H9 (cell line): Measurements from ENCODE around the gene FRMPD1. TPM values are rescaled to one million over a fixed set of nuclear protein-coding genes. Genes with fewer than 3 reads are reported as not detected.

Experiments used
- DNase-seq: peaks from one replicate; pipeline ENCODE4 v3.0.0-alpha.2; 2017
- H2AFZ ChIP-seq: one replicate; pipeline ENCODE4 v1.6.1; 2013; ENCODE audit warnings: mild to moderate bottlenecking, low read length, control low read depth, moderate library complexity
- H2AK5ac ChIP-seq: 2 replicates; pipeline ENCODE4 v1.6.1; 2013; ENCODE audit warnings: low read length, control low read depth, mixed read lengths; ENCODE audit not compliant: insufficient read length
- H2BK120ac ChIP-seq: one replicate; pipeline ENCODE4 v1.6.1; 2013; ENCODE audit warnings: low read depth, mild to moderate bottlenecking, low read length, control low read depth, inconsistent platforms; ENCODE audit not compliant: poor library complexity, severe bottlenecking
- H2BK12ac ChIP-seq: 2 replicates; pipeline ENCODE4 v1.6.1; 2013; ENCODE audit warnings: low read length, control low read depth, mixed read lengths, low read depth; ENCODE audit not compliant: insufficient read length
- H2BK15ac ChIP-seq: 2 replicates; pipeline ENCODE4 v1.6.1; 2013; ENCODE audit warnings: low read depth, low read length, control low read depth
- H2BK20ac ChIP-seq: one replicate; pipeline ENCODE4 v1.6.1; 2013; ENCODE audit warnings: low read depth, mild to moderate bottlenecking, low read length, control low read depth, inconsistent platforms; ENCODE audit not compliant: poor library complexity, severe bottlenecking
- H2BK5ac ChIP-seq: 2 replicates; pipeline ENCODE4 v1.6.1; 2013; ENCODE audit warnings: low read length, control low read depth, mixed read lengths; ENCODE audit not compliant: insufficient read length
- H3K14ac ChIP-seq: 2 replicates; pipeline ENCODE4 v1.6.1; 2013; ENCODE audit warnings: low read length, control low read depth; ENCODE audit not compliant: insufficient read depth
- H3K18ac ChIP-seq: 2 replicates; pipeline ENCODE4 v1.6.1; 2013; ENCODE audit warnings: low read depth, mild to moderate bottlenecking, mixed read lengths, low read length, control low read depth; ENCODE audit not compliant: insufficient read length
- H3K23ac ChIP-seq: 2 replicates; pipeline ENCODE4 v1.6.1; 2013; ENCODE audit warnings: low read length, control low read depth, mixed read lengths, low read depth; ENCODE audit not compliant: insufficient read length
- H3K23me2 ChIP-seq: 2 replicates; pipeline ENCODE4 v1.6.1; 2013; ENCODE audit warnings: low read depth, mild to moderate bottlenecking, mixed read lengths, low read length, control low read depth; ENCODE audit not compliant: insufficient read length, poor library complexity, severe bottlenecking
- H3K27ac ChIP-seq: 2 replicates; pipeline ENCODE4 v1.5.1; 2013; ENCODE audit warnings: low read length, control low read depth, mixed read lengths, low read depth; ENCODE audit not compliant: insufficient read length
- H3K27me3 ChIP-seq: 2 replicates; pipeline ENCODE4 v1.6.1; 2013; ENCODE audit warnings: low read length, control low read depth, inconsistent platforms; ENCODE audit not compliant: insufficient read depth
- H3K4ac ChIP-seq: 2 replicates; pipeline ENCODE4 v1.6.1; 2013; ENCODE audit warnings: low read depth, mild to moderate bottlenecking, control low read depth, inconsistent platforms, low read length, moderate library complexity
- H3K4me1 ChIP-seq: 2 replicates; pipeline ENCODE4 v1.6.1; 2013; ENCODE audit warnings: low read length, control low read depth, inconsistent platforms; ENCODE audit not compliant: insufficient read depth
- H3K4me2 ChIP-seq: 2 replicates; pipeline ENCODE4 v1.6.1; 2013; ENCODE audit warnings: low read length, control low read depth, mixed read lengths; ENCODE audit not compliant: insufficient read length, insufficient read depth
- H3K56ac ChIP-seq: 2 replicates; pipeline ENCODE4 v1.6.1; 2013; ENCODE audit warnings: low read depth, mild to moderate bottlenecking, mixed read lengths, low read length, control low read depth; ENCODE audit not compliant: insufficient read length
- H3K79me1 ChIP-seq: 2 replicates; pipeline ENCODE4 v1.6.1; 2013; ENCODE audit warnings: low read depth, mild to moderate bottlenecking, moderate library complexity, low read length, control low read depth, inconsistent platforms; ENCODE audit not compliant: insufficient read depth, poor library complexity, severe bottlenecking
- H3K79me2 ChIP-seq: 2 replicates; pipeline ENCODE4 v1.6.1; 2013; ENCODE audit warnings: low read length, control low read depth, inconsistent platforms; ENCODE audit not compliant: insufficient read depth
- H3K9ac ChIP-seq: 2 replicates; pipeline ENCODE4 v1.6.1; 2013; ENCODE audit warnings: low read length, control low read depth, mixed read lengths; ENCODE audit not compliant: insufficient read length; ENCODE audit errors: extremely low read depth
- H3K9me3 ChIP-seq: one replicate; pipeline ENCODE4 v1.6.1; 2013; ENCODE audit warnings: low read depth, low read length, inconsistent platforms; ENCODE audit not compliant: control insufficient read depth
- H3T11ph ChIP-seq: one replicate; pipeline ENCODE4 v1.6.1; 2013; ENCODE audit warnings: mild to moderate bottlenecking, low read length, control low read depth, inconsistent platforms
- H4K20me1 ChIP-seq: one replicate; pipeline ENCODE4 v1.6.1; 2013; ENCODE audit not compliant: control insufficient read depth, insufficient read length, insufficient read depth
- H4K5ac ChIP-seq: 2 replicates; pipeline ENCODE4 v1.6.1; 2013; ENCODE audit warnings: low read depth, mild to moderate bottlenecking, mixed read lengths, low read length, control low read depth; ENCODE audit not compliant: insufficient read length
- H4K8ac ChIP-seq: replicated peaks from 2 replicates; pipeline ENCODE4 v1.6.1; 2013; ENCODE audit warnings: low read length, control low read depth, mixed read lengths, low read depth; ENCODE audit not compliant: insufficient read length
- H4K91ac ChIP-seq: 2 replicates; pipeline ENCODE4 v1.6.1; 2013; ENCODE audit warnings: low read depth, mild to moderate bottlenecking, moderate library complexity, mixed read lengths, low read length, control low read depth; ENCODE audit not compliant: insufficient read length
- H3K27ac Mint-ChIP-seq, 3 experiments: 2 replicates in 2 of 3; 3 replicates in 1 of 3; pipeline ENCODE4 v1.8.0; 2020 to 2021; ENCODE audit warnings: mixed read lengths in 3 of 3, mild to moderate bottlenecking in 1 of 3, moderate library complexity in 1 of 3
- H3K27me3 Mint-ChIP-seq: 2 replicates; pipeline ENCODE4 v1.8.0; 2021; ENCODE audit warnings: low read depth, mild to moderate bottlenecking, moderate library complexity, mixed read lengths
- H3K36me3 Mint-ChIP-seq, 3 experiments: 2 replicates in 2 of 3; 3 replicates in 1 of 3; pipeline ENCODE4 v1.8.0; 2020 to 2021; ENCODE audit warnings: low read depth in 3 of 3, mixed read lengths in 3 of 3; ENCODE audit not compliant: insufficient read depth in 1 of 3
- H3K4me1 Mint-ChIP-seq, 2 experiments: 2 replicates each; pipeline ENCODE4 v1.8.0; 2020; ENCODE audit warnings: mixed read lengths in 2 of 2
- H3K4me3 Mint-ChIP-seq, 2 experiments: 2 replicates in 1 of 2; 3 replicates in 1 of 2; pipeline ENCODE4 v1.8.0; 2020 to 2021; ENCODE audit warnings: mild to moderate bottlenecking in 2 of 2, mixed read lengths in 2 of 2, moderate library complexity in 1 of 2
- H3K9me3 Mint-ChIP-seq, 2 experiments: 2 replicates in 1 of 2; 3 replicates in 1 of 2; pipeline ENCODE4 v1.8.0; 2020; ENCODE audit warnings: mild to moderate bottlenecking in 2 of 2, mixed read lengths in 2 of 2, moderate library complexity in 1 of 2
- CTCF ChIP-seq: fragments of 200-600 bp; sonication (generic); conservative IDR thresholded peaks from 3 replicates; pipeline ENCODE4 v1.8.0; 2021; ENCODE audit warnings: antibody characterized with exemption, mild to moderate bottlenecking
- WGBS: extraction: QIAGEN DNeasy Blood & Tissue Kit; methylation state at CpG from one replicate; pipeline ENCODE4 v1.1.7; 2013; ENCODE audit warnings: missing lambda C conversion rate, low lambda C conversion rate, mixed read lengths; ENCODE audit not compliant: insufficient read length; ENCODE audit errors: extremely low coverage; 5-methylcytosine and 5-hydroxymethylcytosine counted together
- total RNA-seq: library from RNA; stranded (reverse); gene quantifications from 2 replicates; pipeline ENCODE4 v1.2.1, GENCODE V29; 2021

Gene FRMPD1
- total RNA-seq, 1 experiment from 2014 or later: 0.04 TPM

GRCh38 chr9:37788332-37788731, 137.6 kb downstream of the FRMPD1 start:
- Histone ChIP-seq H3K9ac (no peak overlapping the region), H3K14ac (no peak overlapping the region), H3K27me3 (no peaks in the 10 kb centered on the region), H3K79me1 (peaks cover 3% of the 10 kb centered on the region), H3K27ac (no peak overlapping the region), H3K79me2 (peaks cover 5% of the 10 kb centered on the region; the same call in 1 of the 2 replicates), H3K4ac (no peak overlapping the region), H3K18ac (no peak overlapping the region), H3K23ac (no peak overlapping the region), H2AFZ (no peak overlapping the region), H2AK5ac (no peak overlapping the region), H2BK15ac (no peak overlapping the region), H4K8ac (no peak overlapping the region), H3K4me1 (no peaks in the 10 kb centered on the region), H3K23me2 (peaks cover 5% of the 10 kb centered on the region), H2BK12ac (no peak overlapping the region), H2BK20ac (no peak overlapping the region), H2BK5ac (no peak overlapping the region), H4K5ac (no peak overlapping the region), H3K4me2 (no peak overlapping the region), H2BK120ac (no peak overlapping the region), H3K9me3 (no peaks in the 10 kb centered on the region), H4K20me1 (no peaks in the 10 kb centered on the region), H4K91ac (no peak overlapping the region), H3T11ph (no peak overlapping the region), H3K56ac (no peak overlapping the region)
- Mint-ChIP-seq H3K9me3 (0 out of 5 replicates have a peak, but pooled peaks cover 0 to 3% of the 10 kb centered on the region in 2 experiments), H3K27me3 (peaks cover 36% of the 10 kb centered on the region), H3K4me3 (no peak overlapping the region), H3K36me3 (peaks cover under 1 to 9% (median 4%) of the 10 kb centered on the region in 3 experiments; a peak in 4 of 7 replicates), H3K4me1 (peaks cover 2 to 3% of the 10 kb centered on the region in 2 experiments; a peak in 1 of 4 replicates), H3K27ac (no peak overlapping the region)
- no CpG with 5 or more reads among the region's 6 CpGs for WGBS
- no peak for TF ChIP-seq CTCF
- DNase-seq: no peak
